HepG2 (cell line): ENCODE results near the gene FBXO41. TPM values are rescaled to one million over a fixed set of nuclear protein-coding genes. Genes with fewer than 3 reads are reported as not detected.

Experiments used
- AHDC1 ChIP-seq: sonication (generic); formaldehyde crosslinking; IDR thresholded peaks from 2 replicates; pipeline ENCODE4 v1.5.1; 2020; ENCODE audit warnings: mild to moderate bottlenecking, missing genetic modification reagents, borderline replicate concordance
- ARID3A ChIP-seq: IDR thresholded peaks from 2 replicates; pipeline ENCODE4 v1.6.1; 2012; ENCODE audit warnings: low read depth, low read length, improper control_type of control experiment
- ARID4A ChIP-seq: sonication (generic); formaldehyde crosslinking; IDR thresholded peaks from 2 replicates; pipeline ENCODE4 v1.5.0; 2020; ENCODE audit warnings: mild to moderate bottlenecking, missing genetic modification reagents, borderline replicate concordance
- CENPT ChIP-seq: sonication (generic); formaldehyde crosslinking; IDR thresholded peaks from 2 replicates; pipeline ENCODE4 v1.8.0; 2022; ENCODE audit warnings: low read depth, mild to moderate bottlenecking, moderate library complexity, missing genetic modification reagents
- FOXO1 ChIP-seq: sonication (generic); formaldehyde crosslinking; IDR thresholded peaks from 2 replicates; pipeline ENCODE4 v1.4.0; 2020; ENCODE audit warnings: missing genetic modification reagents
- GATAD1 ChIP-seq: IDR thresholded peaks from 2 replicates; pipeline ENCODE4 v1.6.1; 2016; ENCODE audit warnings: missing genetic modification reagents, missing compliant biosample characterization
- GFI1 ChIP-seq: sonication (generic); formaldehyde crosslinking; IDR thresholded peaks from 2 replicates; pipeline ENCODE4 v1.5.0; 2020; ENCODE audit warnings: missing genetic modification reagents, mild to moderate bottlenecking, borderline replicate concordance
- NFATC3 ChIP-seq: sonication (generic); formaldehyde crosslinking; IDR thresholded peaks from 2 replicates; pipeline ENCODE4 v1.5.1; 2020; ENCODE audit warnings: mild to moderate bottlenecking, missing genetic modification reagents
- REL ChIP-seq: sonication (generic); formaldehyde crosslinking; conservative IDR thresholded peaks from 2 replicates; pipeline ENCODE4 v1.8.0; 2022; ENCODE audit warnings: mild to moderate bottlenecking, missing genetic modification reagents, moderate library complexity
- RNF2 ChIP-seq: fragments of 450-650 bp; conservative IDR thresholded peaks from 2 replicates; pipeline ENCODE4 v1.6.1; 2016; ENCODE audit warnings: low read depth
- SCMH1 ChIP-seq: sonication (generic); formaldehyde crosslinking; IDR thresholded peaks from 2 replicates; pipeline ENCODE4 v1.9.0; 2021; ENCODE audit warnings: missing genetic modification reagents, mild to moderate bottlenecking, borderline replicate concordance
- SIX1 ChIP-seq: sonication (generic); formaldehyde crosslinking; IDR thresholded peaks from 2 replicates; pipeline ENCODE4 v1.4.0; 2020; ENCODE audit warnings: missing genetic modification reagents, borderline replicate concordance
- ZBTB1 ChIP-seq: sonication (generic); formaldehyde crosslinking; IDR thresholded peaks from 2 replicates; pipeline ENCODE4 v1.4.0; 2020; ENCODE audit warnings: missing genetic modification reagents, borderline replicate concordance
- ZNF788 ChIP-seq: sonication (generic); formaldehyde crosslinking; IDR thresholded peaks from 2 replicates; pipeline ENCODE4 v1.5.0; 2020; ENCODE audit warnings: mild to moderate bottlenecking, missing genetic modification reagents, borderline replicate concordance
- ZNF800 ChIP-seq: sonication (generic); formaldehyde crosslinking; IDR thresholded peaks from 2 replicates; pipeline ENCODE4 v1.4.0; 2020; ENCODE audit warnings: missing genetic modification reagents
- polyA plus RNA-seq, 8 experiments: library from polyadenylated mRNA; depleted of rRNA in 3 of 8; stranded (reverse) in 7 of 8; unstranded in 1 of 8; fragments of >200 nt; fragmentation: Illumina TruSeq in 4 of 8; extraction: Trizol in 4 of 8; gene quantifications; 2 replicates each; pipeline versions ENCODE4 v1.2.1 to v1.2.3, GENCODE V29; 2011 to 2016; ENCODE audit warnings: low read depth in 4 of 8, missing spikeins in 1 of 8, mixed read lengths in 1 of 8; ENCODE audit not compliant: insufficient read depth in 1 of 8
- total RNA-seq, 5 experiments: library from RNA; depleted of rRNA; stranded (reverse); fragments of >200 nt; fragmentation: Illumina TruSeq; extraction: Trizol; gene quantifications; 2 replicates each; pipeline ENCODE4 v1.2.3, GENCODE V29; 2016; ENCODE audit warnings: low read depth in 1 of 5

Gene FBXO41
- total and polyA plus RNA-seq, 2 of the 13 experiments (the other 11 are each of a cell fraction or from before 2014, with no cell fraction given) = 4.2 to 10.3 TPM

- TF ChIP-seq ARID4A (CRISPR knock-in tag) (peak; percentile 77; the same call in 1 of the 2 replicates), ZNF800 (CRISPR knock-in tag) (peak; percentile 46; the same call in 1 of the 2 replicates), CENPT (CRISPR knock-in tag) (no peak), ZBTB1 (CRISPR knock-in tag) (no peak), ARID3A (peak; percentile 77; the same call in 1 of the 2 replicates), RNF2 (no peak), GFI1 (CRISPR knock-in tag) (peak; percentile 93), GATAD1 (CRISPR knock-in tag) (0 out of 2 replicates have a peak, but pooled peaks have one; percentile 41), AHDC1 (peak; percentile 95), SIX1 (CRISPR knock-in tag) (peak; percentile 78; the same call in 1 of the 2 replicates), REL (CRISPR knock-in tag) (0 out of 2 replicates have a peak, but pooled peaks have one; percentile 58), NFATC3 (CRISPR knock-in tag) (no peak), FOXO1 (CRISPR knock-in tag) (peak; percentile 93), ZNF788 (CRISPR knock-in tag) (peak; percentile 70; the same call in 1 of the 2 replicates), SCMH1 (CRISPR knock-in tag) (no peak)
Measured at GRCh38 chr2:73262108-73262651, 22.1 kb downstream of the FBXO41 start (continued).
